Adipose tissue (tissue), 3 donors: ENCODE measurements around the gene TWF2. TPM values are rescaled to one million over a fixed set of nuclear protein-coding genes. Genes with fewer than 3 reads are reported as not detected.

Experiments
- polyA plus RNA-seq, 3 donors: library from polyadenylated mRNA; stranded (reverse); fragments of 200-250 nt; gene quantifications; one replicate each; pipeline ENCODE4 v1.2.3, GENCODE V29; 2013
- donor health status: healthy with polysubstance abuse.
- donor health status: Bipolar disorder and iron deficiency.
- donor health status: healthy.

The TWF2 gene
- polyA plus RNA-seq, 3 donors = 20.0 to 58.3 (median 51.4) TPM

Other genes with a start within 250 kb of the TWF2 start
- gene RPL29, start 243.3 kb downstream of the TWF2 start, polyA plus RNA-seq = 1,000 to 10,000 TPM; 1,845 to 3,201 (median 3,021) TPM
- gene DUSP7, start 182.6 kb downstream of the TWF2 start, polyA plus RNA-seq = 1 to 10 TPM; 3.2 to 10.0 (median 9.4) TPM
- 1 to 10 TPM in 1 of 3 donors, under 1 TPM in 2; 0.74 to 2.6 (median 0.90) TPM for gene POC1A, start 84.7 kb downstream of the TWF2 start, polyA plus RNA-seq
- 10 to 100 TPM; 17.1 to 70.8 (median 37.3) TPM for gene ALAS1, start 41.0 kb downstream of the TWF2 start, polyA plus RNA-seq
- under 1 TPM; 0.08 to 0.22 (median 0.15) TPM for gene TLR9, start 13.5 kb downstream of the TWF2 start, polyA plus RNA-seq
- 10 to 100 TPM in 2 of 3 donors, 1 to 10 TPM in 1; 6.0 to 31.8 (median 18.1) TPM for gene PPM1M, start 6.6 kb upstream of the TWF2 start, polyA plus RNA-seq
- 10 to 100 TPM; 16.3 to 44.0 (median 40.5) TPM for gene WDR82, start 39.5 kb upstream of the TWF2 start, polyA plus RNA-seq
- 100 to 1,000 TPM in 1 of 3 donors, 10 to 100 TPM in 1, 1 to 10 TPM in 1; 9.3 to 111 (median 37.8) TPM for gene GLYCTK, start 48.7 kb upstream of the TWF2 start, polyA plus RNA-seq
- gene DNAH1, start 77.2 kb upstream of the TWF2 start, polyA plus RNA-seq = 10 to 100 TPM in 1 of 3 donors, 1 to 10 TPM in 2; 2.4 to 10.7 (median 8.0) TPM
- gene BAP1, start 170.8 kb upstream of the TWF2 start, polyA plus RNA-seq = 10 to 100 TPM; 32.2 to 55.4 (median 54.9) TPM
- 1 to 10 TPM; 4.6 to 9.8 (median 5.5) TPM for gene PHF7, start 171.5 kb upstream of the TWF2 start, polyA plus RNA-seq
- gene SEMA3G, start 205.9 kb upstream of the TWF2 start, polyA plus RNA-seq = 10 to 100 TPM in 2 of 3 donors, 1 to 10 TPM in 1; 7.7 to 92.8 (median 49.7) TPM
- gene TNNC1, start 214.9 kb upstream of the TWF2 start, polyA plus RNA-seq = 10 to 100 TPM in 2 of 3 donors, 1 to 10 TPM in 1; 1.1 to 14.8 (median 11.6) TPM
- 10 to 100 TPM; 27.5 to 46.8 (median 41.2) TPM for gene NISCH, start 216.4 kb upstream of the TWF2 start, polyA plus RNA-seq